CD4-positive, CD25-positive, alpha-beta regulatory T cell (primary cell): ENCODE results near the gene HOTAIR. TPM values are rescaled to one million over a fixed set of nuclear protein-coding genes. Genes with fewer than 3 reads are reported as not detected.

Source experiments
- ATAC-seq, 2 donors: fragments of 150-1000 bp; cut with Tn5 transposase; one replicate each; pipeline ENCODE4 v1.10.0; 2021; ENCODE audit warnings: low read depth in 2 of 2, moderate number of reproducible peaks in 2 of 2, moderate library complexity in 1 of 2
- DNase-seq, 3 donors: peaks; one replicate each; pipeline versions ENCODE4 v3.0.0 to v3.0.0-alpha.2; 2012 to 2022; ENCODE audit warnings: mixed read lengths in 1 of 3
- H3K27ac ChIP-seq: one replicate; pipeline ENCODE4 v1.7.0; 2013; ENCODE audit warnings: mild to moderate bottlenecking, low read length; ENCODE audit not compliant: insufficient read depth, poor library complexity, severe bottlenecking
- H3K27me3 ChIP-seq: one replicate; pipeline ENCODE4 v1.7.0; 2013; ENCODE audit warnings: low read length; ENCODE audit not compliant: control insufficient read depth, insufficient read depth
- H3K36me3 ChIP-seq: one replicate; pipeline ENCODE4 v1.7.0; 2013; ENCODE audit warnings: mild to moderate bottlenecking, low read length, moderate library complexity; ENCODE audit not compliant: control insufficient read depth, insufficient read depth
- H3K4me1 ChIP-seq: 2 replicates; pipeline ENCODE4 v1.7.0; 2013; ENCODE audit warnings: mild to moderate bottlenecking, low read length; ENCODE audit not compliant: insufficient read depth, control insufficient read depth, poor library complexity, severe bottlenecking
- H3K4me3 ChIP-seq: one replicate; pipeline ENCODE4 v1.7.0; 2013; ENCODE audit warnings: low read depth, mild to moderate bottlenecking, low read length, moderate library complexity
- H3K9me3 ChIP-seq, 2 experiments: 1 replicate in 1 of 2; 2 replicates in 1 of 2; pipeline ENCODE4 v1.7.0; 2013; ENCODE audit warnings: low read length in 2 of 2, mild to moderate bottlenecking in 1 of 2, moderate library complexity in 1 of 2; ENCODE audit not compliant: control insufficient read depth in 2 of 2
- H3K27ac Mint-ChIP-seq, 3 donors: one replicate each; pipeline ENCODE4 v1.8.0; 2020 to 2022; ENCODE audit warnings: mild to moderate bottlenecking in 3 of 3, mixed read lengths in 3 of 3, moderate library complexity in 2 of 3
- H3K27me3 Mint-ChIP-seq: one replicate; pipeline ENCODE4 v1.8.0; 2022; ENCODE audit warnings: mild to moderate bottlenecking, mixed read lengths
- H3K36me3 Mint-ChIP-seq: one replicate; pipeline ENCODE4 v1.8.0; 2020; ENCODE audit warnings: mixed read lengths
- H3K4me1 Mint-ChIP-seq, 4 donors: one replicate each; pipeline ENCODE4 v1.8.0; 2020 to 2022; ENCODE audit warnings: mixed read lengths in 4 of 4, mild to moderate bottlenecking in 1 of 4
- H3K4me3 Mint-ChIP-seq, 4 donors: one replicate each; pipeline ENCODE4 v1.8.0; 2020 to 2022; ENCODE audit warnings: mild to moderate bottlenecking in 4 of 4, mixed read lengths in 4 of 4, moderate library complexity in 3 of 4
- H3K9me3 Mint-ChIP-seq, 7 donors: one replicate each; pipeline ENCODE4 v1.8.0; 2020 to 2022; ENCODE audit warnings: mixed read lengths in 7 of 7, mild to moderate bottlenecking in 3 of 7, moderate library complexity in 2 of 7
- polyA plus RNA-seq, 4 donors: library from polyadenylated mRNA; unstranded; fragments of 300-500 nt; fragmentation: Illumina TruSeq; gene quantifications; one replicate each; pipeline ENCODE4 v1.2.3, GENCODE V29; 2021
- total RNA-seq: library from RNA; stranded (reverse); gene quantifications from one replicate; pipeline ENCODE4 v1.2.3, GENCODE V29; 2022

The HOTAIR gene
- total and polyA plus RNA-seq, 5 donors from 2014 or later = not detected

DNA sequence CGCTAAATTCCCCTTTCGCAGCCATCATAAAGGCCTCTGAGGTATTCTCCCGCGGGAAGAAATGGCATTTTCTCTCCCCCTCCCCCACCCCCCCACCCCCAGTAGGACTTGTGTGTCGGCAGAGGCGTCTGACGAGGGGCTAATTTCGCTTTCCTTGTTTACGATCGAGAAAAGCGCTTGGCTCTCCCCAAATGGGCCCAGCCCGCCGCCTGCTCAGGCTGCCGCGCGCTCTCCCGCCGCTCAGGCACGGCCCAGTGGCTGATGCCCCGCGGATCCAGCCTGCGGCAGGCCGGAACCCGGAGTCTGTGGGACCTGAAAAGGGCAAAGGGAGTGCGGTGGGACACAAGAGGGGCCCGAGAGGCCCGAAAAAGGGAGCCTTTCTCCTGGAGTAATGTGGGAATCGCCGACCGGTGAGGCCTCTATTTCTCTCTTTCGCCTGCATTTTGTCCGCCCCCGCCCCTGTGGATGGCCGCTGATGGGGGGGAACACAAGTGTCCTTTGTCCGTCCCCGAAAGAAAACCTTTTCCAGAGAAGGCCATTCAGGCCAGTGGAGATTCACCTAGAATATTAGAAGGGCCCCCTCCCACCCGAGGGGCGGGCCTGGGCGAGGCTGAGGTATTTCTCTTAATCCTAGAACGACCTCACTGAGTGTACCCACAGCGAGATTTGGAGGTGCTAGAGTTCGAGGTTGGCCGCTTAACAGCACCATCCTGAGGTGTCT is 44.5 kb upstream of the HOTAIR start:
- H3K27ac ChIP-seq = no peak overlapping the region
- H3K4me3 Mint-ChIP-seq = peak overlapping the region in 3 of 4 donors; percentile 19 to 64 (median 29)

GRCh38 chr12:54018468-54018984 is 43.8 kb upstream of the HOTAIR start:
- peaks cover 0 to 8% (median 0%) of the 10 kb centered on the region in 7 donors for H3K9me3 Mint-ChIP-seq
- H3K36me3 Mint-ChIP-seq = no peaks in the 10 kb centered on the region
- no peak overlapping the region for H3K4me3 ChIP-seq
- H3K36me3 ChIP-seq = no peaks in the 10 kb centered on the region
- H3K4me1 Mint-ChIP-seq = peaks cover 0 to 33% (median 15%) of the 10 kb centered on the region in 4 donors
- H3K27me3 ChIP-seq = peaks cover 46% of the 10 kb centered on the region
- peak overlapping the region in 1 of 3 donors; percentile 63 for H3K27ac Mint-ChIP-seq
- no peak for DNase-seq
- H3K4me1 ChIP-seq = peaks cover 25% of the 10 kb centered on the region
- H3K27me3 Mint-ChIP-seq = peaks cover 93% of the 10 kb centered on the region
- H3K9me3 ChIP-seq = no peaks in the 10 kb centered on the region
- H3K27ac ChIP-seq = no peak overlapping the region
- ATAC-seq = no peak
- H3K4me3 Mint-ChIP-seq = peak overlapping the region in 3 of 4 donors; percentile 46 to 86 (median 80)

More for the DNA sequence above, 44.5 kb upstream of the HOTAIR start:
- H3K27ac Mint-ChIP-seq = peak overlapping the region in 1 of 3 donors; percentile 48
- Histone ChIP-seq H3K4me3 (no peak overlapping the region), H3K36me3 (no peaks in the 10 kb centered on the region), H3K9me3 (no peaks in the 10 kb centered on the region), H3K4me1 (peaks cover 24% of the 10 kb centered on the region), H3K27me3 (peaks cover 44% of the 10 kb centered on the region)
- ATAC-seq = no peak
- no peak for DNase-seq
- H3K4me1 Mint-ChIP-seq = peaks cover 0 to 33% (median 15%) of the 10 kb centered on the region in 4 donors
- H3K27me3 Mint-ChIP-seq = peaks cover 93% of the 10 kb centered on the region
- H3K9me3 Mint-ChIP-seq = peaks cover 0 to 8% (median 0%) of the 10 kb centered on the region in 7 donors
- H3K36me3 Mint-ChIP-seq = no peaks in the 10 kb centered on the region

DNA sequence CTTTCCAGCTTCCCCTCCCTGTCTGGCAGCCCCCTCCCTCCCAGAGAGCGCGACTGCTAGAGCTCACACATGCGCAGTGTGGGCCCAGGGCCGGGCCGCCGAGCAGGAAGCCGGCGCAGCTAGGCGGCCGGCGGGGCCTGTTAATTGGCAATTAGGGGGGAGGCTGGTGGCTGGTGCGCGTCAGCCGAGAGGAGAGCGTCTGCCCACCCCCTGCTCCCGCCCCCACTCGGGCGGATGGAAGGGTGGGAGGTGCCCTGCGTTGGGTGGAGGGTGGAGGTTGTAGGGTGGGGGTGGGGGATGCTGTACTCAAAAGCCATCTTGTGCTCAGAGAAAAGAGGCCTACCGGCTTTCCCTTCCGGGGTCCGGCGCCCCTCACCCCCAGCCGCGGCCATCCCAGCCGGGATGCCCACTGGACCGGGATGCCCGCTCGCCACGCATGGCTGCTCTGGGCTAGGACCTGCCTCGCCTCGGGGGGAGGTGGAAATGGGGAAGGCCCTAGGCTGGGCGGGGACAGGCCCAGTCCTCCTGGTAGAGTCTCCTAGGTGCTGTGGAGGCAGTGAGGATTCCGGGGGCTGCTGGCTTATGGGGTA is 43.2 kb upstream of the HOTAIR start:
- H3K4me1 ChIP-seq = peaks cover 25% of the 10 kb centered on the region
- no peak overlapping the region for H3K27ac ChIP-seq
- H3K27me3 ChIP-seq = peaks cover 47% of the 10 kb centered on the region
- Mint-ChIP-seq H3K4me1 (peaks cover 0 to 35% (median 15%) of the 10 kb centered on the region in 4 donors), H3K4me3 (peak overlapping the region; percentile 80 to 86 (median 84)), H3K27ac (peak overlapping the region in 2 of 3 donors; percentile 63 to 67), H3K36me3 (no peaks in the 10 kb centered on the region), H3K27me3 (peaks cover 93% of the 10 kb centered on the region), H3K9me3 (peaks cover 0 to 8% (median 0%) of the 10 kb centered on the region in 7 donors)
- H3K9me3 ChIP-seq = no peaks in the 10 kb centered on the region
- H3K36me3 ChIP-seq = no peaks in the 10 kb centered on the region
- peak; percentile 79 to 82 for ATAC-seq
- H3K4me3 ChIP-seq = peak overlapping the region; percentile 65
- DNase-seq = peak; percentile 48 to 77 (median 75)

DNA sequence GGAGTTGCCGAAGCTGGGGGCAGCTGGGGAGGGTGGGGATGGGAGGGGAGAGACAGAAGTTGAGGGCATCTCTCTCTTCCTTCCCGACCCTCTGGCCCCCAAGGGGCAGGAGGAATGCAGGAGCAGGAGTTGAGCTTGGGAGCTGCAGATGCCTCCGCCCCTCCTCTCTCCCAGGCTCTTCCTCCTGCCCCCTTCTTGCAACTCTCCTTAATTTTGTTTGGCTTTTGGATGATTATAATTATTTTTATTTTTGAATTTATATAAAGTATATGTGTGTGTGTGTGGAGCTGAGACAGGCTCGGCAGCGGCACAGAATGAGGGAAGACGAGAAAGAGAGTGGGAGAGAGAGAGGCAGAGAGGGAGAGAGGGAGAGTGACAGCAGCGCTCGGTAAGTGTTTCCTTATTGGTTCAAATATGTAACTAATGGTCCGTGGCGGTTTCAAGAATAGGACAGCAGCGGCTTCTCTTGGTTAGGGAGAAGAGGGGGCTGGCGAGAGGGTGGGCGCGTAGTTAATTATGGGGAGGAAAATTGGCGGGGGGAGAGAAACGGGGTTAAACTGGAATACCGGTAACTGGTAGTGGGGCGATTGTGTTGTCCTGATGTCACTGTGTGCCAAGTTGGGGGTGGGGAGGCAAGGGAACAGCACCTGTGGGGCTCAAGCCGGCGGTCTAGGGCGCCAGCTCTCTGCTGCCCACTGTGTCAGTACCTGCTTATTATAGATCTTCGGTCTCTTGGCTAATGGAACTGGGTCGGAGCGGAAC is 42.5 kb upstream of the HOTAIR start:
- H3K4me3 Mint-ChIP-seq = peak overlapping the region; percentile 77 to 86 (median 84)
- H3K4me1 ChIP-seq = peaks cover 25% of the 10 kb centered on the region
- peak; percentile 7 to 26 for ATAC-seq
- DNase-seq = no peak
- H3K27ac ChIP-seq = no peak overlapping the region
- H3K27me3 ChIP-seq = peaks cover 51% of the 10 kb centered on the region
- peaks cover 0 to 35% (median 15%) of the 10 kb centered on the region in 4 donors for H3K4me1 Mint-ChIP-seq
- H3K4me3 ChIP-seq = peak overlapping the region; percentile 65
- H3K27ac Mint-ChIP-seq = peak overlapping the region in 2 of 3 donors; percentile 67 to 86
- H3K9me3 ChIP-seq = no peaks in the 10 kb centered on the region
- peaks cover 93% of the 10 kb centered on the region for H3K27me3 Mint-ChIP-seq
- peaks cover 0 to 8% (median 0%) of the 10 kb centered on the region in 7 donors for H3K9me3 Mint-ChIP-seq
- no peaks in the 10 kb centered on the region for H3K36me3 ChIP-seq
- no peaks in the 10 kb centered on the region for H3K36me3 Mint-ChIP-seq

DNA sequence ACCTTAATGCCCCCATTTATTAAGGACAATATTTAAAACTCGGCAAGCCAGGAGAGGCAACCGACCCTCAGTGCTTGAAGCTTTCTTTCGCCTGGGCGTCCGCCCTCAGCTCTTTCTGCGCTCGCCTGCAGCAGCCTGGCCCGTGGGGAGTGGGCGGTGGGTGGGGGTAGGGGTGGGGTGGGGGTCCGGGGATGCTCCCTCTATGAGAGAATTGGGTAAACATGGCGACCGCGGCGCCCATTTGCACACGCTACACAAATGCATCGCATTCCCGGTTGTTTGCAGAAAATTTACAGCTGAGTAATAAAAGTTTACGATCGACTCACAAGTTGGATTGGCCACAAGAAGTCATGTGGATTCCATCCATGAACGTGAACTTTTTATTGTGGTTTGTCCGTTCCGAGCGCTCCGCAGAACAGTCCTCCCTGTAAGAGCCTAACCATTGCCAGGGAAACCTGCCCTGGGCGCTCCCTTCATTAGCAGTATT is 41.8 kb upstream of the HOTAIR start:
- ATAC-seq (no peak), DNase-seq (no peak)
- H3K27me3 Mint-ChIP-seq = peaks cover 93% of the 10 kb centered on the region
- H3K27ac ChIP-seq = no peak overlapping the region
- H3K4me1 Mint-ChIP-seq = peaks cover 0 to 35% (median 16%) of the 10 kb centered on the region in 4 donors
- H3K27ac Mint-ChIP-seq = no peak overlapping the region
- H3K4me3 ChIP-seq = no peak overlapping the region
- peaks cover 28% of the 10 kb centered on the region for H3K4me1 ChIP-seq
- H3K9me3 ChIP-seq = no peaks in the 10 kb centered on the region
- H3K27me3 ChIP-seq = peaks cover 49% of the 10 kb centered on the region
- no peaks in the 10 kb centered on the region for H3K36me3 Mint-ChIP-seq
- no peaks in the 10 kb centered on the region for H3K36me3 ChIP-seq
- H3K9me3 Mint-ChIP-seq = peaks cover 0 to 5% (median 0%) of the 10 kb centered on the region in 7 donors
- peak overlapping the region in 3 of 4 donors; percentile 16 to 44 (median 26) for H3K4me3 Mint-ChIP-seq

DNA sequence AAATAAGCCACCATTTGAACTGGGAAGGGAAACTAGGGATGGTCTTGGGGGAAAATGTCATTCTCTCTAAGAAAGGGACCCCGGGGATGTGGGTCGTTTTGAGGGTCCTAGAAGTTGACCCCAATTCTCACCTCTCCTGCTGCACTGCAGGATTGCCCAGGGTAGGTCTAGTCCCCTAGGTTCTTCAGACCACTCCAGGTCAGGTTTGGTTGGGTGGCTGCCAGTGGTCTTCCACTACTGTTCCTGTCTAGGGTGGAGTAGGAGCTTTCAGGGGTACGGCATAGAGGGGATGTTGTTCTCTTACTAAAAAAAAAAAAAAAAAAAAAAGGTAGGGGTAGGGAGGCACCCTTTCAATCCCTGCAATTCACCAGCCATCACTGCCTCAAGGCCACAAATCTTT is 41.3 kb upstream of the HOTAIR start:
- Histone ChIP-seq H3K27ac (no peak overlapping the region), H3K9me3 (no peaks in the 10 kb centered on the region), H3K4me3 (no peak overlapping the region), H3K4me1 (peaks cover 32% of the 10 kb centered on the region), H3K36me3 (no peaks in the 10 kb centered on the region), H3K27me3 (peaks cover 51% of the 10 kb centered on the region)
- DNase-seq = no peak
- Mint-ChIP-seq H3K36me3 (no peaks in the 10 kb centered on the region), H3K27me3 (peaks cover 93% of the 10 kb centered on the region), H3K9me3 (peaks cover 0 to 6% (median 0%) of the 10 kb centered on the region in 7 donors), H3K4me1 (peaks cover 0 to 39% (median 21%) of the 10 kb centered on the region in 4 donors), H3K27ac (no peak overlapping the region), H3K4me3 (peak overlapping the region in 2 of 4 donors; percentile 16 to 44)
- no peak for ATAC-seq
